HL-60 (cell line): ENCODE results near the gene PBOV1.
"Not testable (repeated sequence)": the region's sequence is repeated elsewhere in the genome, so short reads cannot be mapped to it uniquely, and the experiment has no call there.

ENCODE experiments used
- DNase-seq, 2 experiments: peaks; one replicate each; pipeline ENCODE4 v3.0.0-alpha.2; 2010 to 2020; ENCODE audit warnings: low read depth in 1 of 2, low spot score in 1 of 2
- H3K27ac ChIP-seq: fragments of 250-450 bp; sonication (Bioruptor Pico); replicated peaks from 2 replicates; pipeline ENCODE4 v1.5.1; 2020; ENCODE audit warnings: mild to moderate bottlenecking, moderate library complexity
- H3K27me3 ChIP-seq: fragments of 250-450 bp; sonication (Bioruptor Pico); 2 replicates; pipeline ENCODE4 v1.5.1; 2021; ENCODE audit warnings: mild to moderate bottlenecking, moderate library complexity; ENCODE audit not compliant: insufficient read depth, poor library complexity, severe bottlenecking
- H3K4me3 ChIP-seq: replicated peaks from 2 replicates; pipeline ENCODE4 v1.5.1; 2011; ENCODE audit warnings: mild to moderate bottlenecking, control low read depth, low read length; ENCODE audit not compliant: insufficient read depth
- GABPA ChIP-seq: IDR thresholded peaks from 2 replicates; pipeline ENCODE4 v1.6.1; 2012; ENCODE audit warnings: low read depth
- POLR2AphosphoS5 ChIP-seq: IDR thresholded peaks from 2 replicates; pipeline ENCODE4 v1.6.1; 2012; ENCODE audit warnings: low read depth
- SPI1 ChIP-seq: IDR thresholded peaks from 2 replicates; pipeline ENCODE4 v1.6.1; 2012; ENCODE audit warnings: low read depth, mild to moderate bottlenecking, borderline replicate concordance
- TF ChIP-seq, protein P1 (sequence below): IDR thresholded peaks from 2 replicates; pipeline ENCODE4 v1.6.1; 2012; ENCODE audit warnings: low read depth; ENCODE audit not compliant: insufficient replicate concordance
- TF ChIP-seq, protein P2 (sequence below): IDR thresholded peaks from one replicate; pipeline ENCODE4 v1.5.1; 2011; ENCODE audit warnings: low read length, control low read depth, inconsistent platforms; ENCODE audit not compliant: insufficient read depth

Gene PBOV1

DNA sequence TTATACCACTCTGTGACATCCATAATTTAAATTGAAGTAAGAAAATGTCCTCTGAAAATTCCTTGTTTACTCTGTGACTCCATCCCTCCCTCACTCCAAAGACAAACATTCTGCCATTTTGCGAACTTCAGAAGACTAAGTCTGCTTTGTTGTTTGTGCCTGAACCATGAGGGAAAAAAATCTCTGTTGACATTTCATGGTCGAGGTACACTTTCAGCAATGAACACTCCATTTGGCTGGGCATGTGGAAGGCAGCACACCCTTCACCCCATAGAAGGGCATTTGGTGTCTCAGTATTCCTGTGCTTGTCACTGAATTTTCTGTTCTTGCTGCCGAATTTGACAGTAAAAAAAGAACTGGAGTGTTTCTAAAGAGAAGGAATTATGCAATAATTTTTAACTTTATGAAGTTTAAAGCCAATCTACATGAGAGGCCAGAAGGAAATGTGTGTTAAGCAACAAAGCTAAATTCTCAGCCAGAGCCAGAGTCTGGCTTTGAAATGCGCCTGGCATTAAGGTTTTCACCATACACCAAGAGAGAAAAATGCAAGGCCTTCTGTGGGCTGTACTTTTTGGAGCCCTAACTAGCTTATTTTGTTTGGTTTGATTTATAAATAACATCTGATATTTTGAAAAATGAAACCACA is 4.7 kb upstream of the PBOV1 start:
- TF ChIP-seq, protein P1, sequence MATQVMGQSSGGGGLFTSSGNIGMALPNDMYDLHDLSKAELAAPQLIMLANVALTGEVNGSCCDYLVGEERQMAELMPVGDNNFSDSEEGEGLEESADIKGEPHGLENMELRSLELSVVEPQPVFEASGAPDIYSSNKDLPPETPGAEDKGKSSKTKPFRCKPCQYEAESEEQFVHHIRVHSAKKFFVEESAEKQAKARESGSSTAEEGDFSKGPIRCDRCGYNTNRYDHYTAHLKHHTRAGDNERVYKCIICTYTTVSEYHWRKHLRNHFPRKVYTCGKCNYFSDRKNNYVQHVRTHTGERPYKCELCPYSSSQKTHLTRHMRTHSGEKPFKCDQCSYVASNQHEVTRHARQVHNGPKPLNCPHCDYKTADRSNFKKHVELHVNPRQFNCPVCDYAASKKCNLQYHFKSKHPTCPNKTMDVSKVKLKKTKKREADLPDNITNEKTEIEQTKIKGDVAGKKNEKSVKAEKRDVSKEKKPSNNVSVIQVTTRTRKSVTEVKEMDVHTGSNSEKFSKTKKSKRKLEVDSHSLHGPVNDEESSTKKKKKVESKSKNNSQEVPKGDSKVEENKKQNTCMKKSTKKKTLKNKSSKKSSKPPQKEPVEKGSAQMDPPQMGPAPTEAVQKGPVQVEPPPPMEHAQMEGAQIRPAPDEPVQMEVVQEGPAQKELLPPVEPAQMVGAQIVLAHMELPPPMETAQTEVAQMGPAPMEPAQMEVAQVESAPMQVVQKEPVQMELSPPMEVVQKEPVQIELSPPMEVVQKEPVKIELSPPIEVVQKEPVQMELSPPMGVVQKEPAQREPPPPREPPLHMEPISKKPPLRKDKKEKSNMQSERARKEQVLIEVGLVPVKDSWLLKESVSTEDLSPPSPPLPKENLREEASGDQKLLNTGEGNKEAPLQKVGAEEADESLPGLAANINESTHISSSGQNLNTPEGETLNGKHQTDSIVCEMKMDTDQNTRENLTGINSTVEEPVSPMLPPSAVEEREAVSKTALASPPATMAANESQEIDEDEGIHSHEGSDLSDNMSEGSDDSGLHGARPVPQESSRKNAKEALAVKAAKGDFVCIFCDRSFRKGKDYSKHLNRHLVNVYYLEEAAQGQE, result no peak
- TF ChIP-seq POLR2AphosphoS5 (no peak), GABPA (no peak), SPI1 (no peak)
- TF ChIP-seq, protein P2, sequence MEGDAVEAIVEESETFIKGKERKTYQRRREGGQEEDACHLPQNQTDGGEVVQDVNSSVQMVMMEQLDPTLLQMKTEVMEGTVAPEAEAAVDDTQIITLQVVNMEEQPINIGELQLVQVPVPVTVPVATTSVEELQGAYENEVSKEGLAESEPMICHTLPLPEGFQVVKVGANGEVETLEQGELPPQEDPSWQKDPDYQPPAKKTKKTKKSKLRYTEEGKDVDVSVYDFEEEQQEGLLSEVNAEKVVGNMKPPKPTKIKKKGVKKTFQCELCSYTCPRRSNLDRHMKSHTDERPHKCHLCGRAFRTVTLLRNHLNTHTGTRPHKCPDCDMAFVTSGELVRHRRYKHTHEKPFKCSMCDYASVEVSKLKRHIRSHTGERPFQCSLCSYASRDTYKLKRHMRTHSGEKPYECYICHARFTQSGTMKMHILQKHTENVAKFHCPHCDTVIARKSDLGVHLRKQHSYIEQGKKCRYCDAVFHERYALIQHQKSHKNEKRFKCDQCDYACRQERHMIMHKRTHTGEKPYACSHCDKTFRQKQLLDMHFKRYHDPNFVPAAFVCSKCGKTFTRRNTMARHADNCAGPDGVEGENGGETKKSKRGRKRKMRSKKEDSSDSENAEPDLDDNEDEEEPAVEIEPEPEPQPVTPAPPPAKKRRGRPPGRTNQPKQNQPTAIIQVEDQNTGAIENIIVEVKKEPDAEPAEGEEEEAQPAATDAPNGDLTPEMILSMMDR, result no peak
- no peak overlapping the region for H3K4me3 ChIP-seq
- H3K27me3 ChIP-seq, result no peaks in the 10 kb centered on the region
- H3K27ac ChIP-seq, result no peak overlapping the region
- DNase-seq, result no peak

DNA sequence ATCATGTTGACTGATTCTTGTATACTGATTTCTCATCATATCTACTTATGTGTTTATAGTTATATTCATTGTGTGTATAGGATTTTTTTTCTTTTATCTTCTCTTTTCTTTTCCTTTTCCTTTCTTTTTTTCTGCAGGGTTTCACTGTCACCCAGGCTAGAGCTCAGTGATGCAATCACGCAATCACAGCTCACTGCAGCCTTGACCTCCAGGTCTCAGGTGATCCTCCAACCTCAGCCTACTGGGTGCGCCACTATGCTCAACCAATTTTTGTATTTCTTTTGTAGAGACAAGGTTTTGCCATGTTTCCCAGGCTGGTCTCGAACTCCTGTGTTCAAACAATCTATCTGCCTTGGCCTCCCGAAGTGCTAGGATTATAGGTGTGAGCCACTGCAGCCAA is 1.6 kb upstream of the PBOV1 start:
- Histone ChIP-seq H3K4me3 (no peak overlapping the region), H3K27me3 (no peaks in the 10 kb centered on the region), H3K27ac (no peak overlapping the region)
- TF ChIP-seq POLR2AphosphoS5, result no peak
- DNase-seq, result no peak

DNA sequence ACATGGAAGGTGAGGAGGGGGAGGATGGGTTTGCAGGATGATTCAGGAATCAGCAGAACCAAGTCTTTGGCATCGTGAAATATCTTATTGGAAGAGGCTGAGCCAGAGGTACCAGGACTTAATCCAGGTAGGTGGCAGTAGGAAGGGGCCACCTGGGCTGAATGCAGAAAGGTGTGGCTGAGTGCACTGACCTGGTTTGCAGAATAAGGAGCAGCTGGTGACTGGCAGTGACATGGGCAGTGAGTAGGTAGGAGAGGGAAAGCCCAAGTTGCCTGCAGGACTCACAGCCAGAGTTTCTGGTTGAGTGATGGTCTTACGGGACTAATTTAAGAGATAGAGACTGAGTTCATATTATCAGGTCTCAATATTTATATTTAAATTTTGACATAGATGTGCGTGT is 1.1 kb upstream of the PBOV1 start:
- no peak overlapping the region for H3K4me3 ChIP-seq
- H3K27me3 ChIP-seq, result no peaks in the 10 kb centered on the region
- H3K27ac ChIP-seq, result no peak overlapping the region
- DNase-seq, result no peak
- TF ChIP-seq, protein P1, result no peak
- TF ChIP-seq, protein P2, result no peak
- TF ChIP-seq GABPA (no peak), POLR2AphosphoS5 (no peak), SPI1 (no peak)

DNA sequence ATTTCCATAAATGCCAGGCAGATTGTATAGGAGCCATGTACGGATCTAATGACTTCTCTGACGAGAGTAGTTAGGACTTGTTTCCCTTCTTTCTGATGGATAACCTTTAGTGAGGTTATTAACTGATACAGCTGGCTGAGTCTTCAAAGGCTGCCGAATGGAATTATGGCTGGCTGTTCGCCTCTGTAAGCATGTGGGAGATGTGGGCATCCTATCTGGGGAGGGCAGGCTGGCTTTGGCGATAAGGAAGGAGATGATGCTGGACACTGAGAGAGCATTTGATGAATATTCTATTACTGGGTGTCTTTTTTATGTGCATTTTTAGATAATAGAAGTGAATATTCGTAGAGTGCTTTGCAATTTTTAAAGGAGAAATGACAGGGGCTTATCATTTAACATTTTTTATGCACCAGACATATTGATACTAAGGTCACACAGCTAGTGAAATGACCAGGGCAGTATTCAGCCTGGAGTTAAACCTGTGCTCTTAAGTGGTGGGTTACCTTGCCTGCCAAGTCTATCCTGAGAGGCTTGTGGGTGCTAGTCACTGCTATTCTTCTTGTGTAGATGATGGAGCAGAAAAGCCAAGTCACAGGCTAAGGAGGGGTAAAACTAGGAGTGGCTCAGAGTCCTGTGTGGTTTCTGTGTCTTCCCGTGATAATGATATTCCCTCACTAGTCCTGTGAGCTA is 3.1 kb downstream of the PBOV1 start:
- no peaks in the 10 kb centered on the region for H3K27me3 ChIP-seq
- no peak overlapping the region for H3K4me3 ChIP-seq
- TF ChIP-seq SPI1 (no peak), POLR2AphosphoS5 (no peak), GABPA (no peak)
- H3K27ac ChIP-seq, result no peak overlapping the region
- no peak for DNase-seq

DNA sequence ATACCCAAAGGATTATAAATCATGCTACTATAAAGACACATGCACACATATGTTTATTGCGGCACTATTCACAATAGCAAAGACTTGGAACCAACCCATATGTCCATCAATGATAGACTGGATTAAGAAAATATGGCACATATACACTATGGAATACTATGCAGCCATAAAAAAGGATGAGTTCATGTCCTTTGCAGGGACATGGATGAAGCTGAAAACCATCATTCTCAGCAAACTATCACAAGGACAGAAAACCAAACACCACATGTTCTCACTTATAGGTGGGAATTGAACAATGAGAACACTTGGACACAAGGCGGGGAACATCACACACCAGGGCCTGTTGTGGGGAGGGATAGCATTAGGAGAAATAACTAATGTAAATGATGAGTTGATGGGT is 5.8 kb downstream of the PBOV1 start:
- H3K27me3 ChIP-seq, H3K27ac ChIP-seq, DNase-seq, H3K4me3 ChIP-seq: not testable (repeated sequence)
